Neuronal stem cell (in vitro differentiated cells): ENCODE measurements around the gene ACACB.
A peak's percentile ranks its signal among the peaks of the same experiment; 100 is the strongest.

Experiments used
- DNase-seq: peaks from one replicate; pipeline ENCODE4 v3.0.0-alpha.2; 2013; ENCODE audit warnings: low spot score
- H2AFZ ChIP-seq: one replicate; pipeline ENCODE4 v1.6.1; 2013; ENCODE audit warnings: mild to moderate bottlenecking, low read length, inconsistent platforms
- H2AK5ac ChIP-seq: 2 replicates; pipeline ENCODE4 v1.6.1; 2013; ENCODE audit warnings: low read depth, mild to moderate bottlenecking, inconsistent platforms, low read length, moderate library complexity, mixed read lengths
- H2BK120ac ChIP-seq: 2 replicates; pipeline ENCODE4 v1.6.1; 2013; ENCODE audit warnings: low read depth, mild to moderate bottlenecking, inconsistent platforms, low read length, moderate library complexity, mixed read lengths
- H2BK12ac ChIP-seq: one replicate; pipeline ENCODE4 v1.6.1; 2013; ENCODE audit warnings: low read length, inconsistent platforms
- H2BK15ac ChIP-seq: 2 replicates; pipeline ENCODE4 v1.6.1; 2013; ENCODE audit warnings: mild to moderate bottlenecking, low read length, inconsistent platforms, mixed read lengths
- H2BK5ac ChIP-seq: one replicate; pipeline ENCODE4 v1.6.1; 2013; ENCODE audit warnings: inconsistent platforms, mild to moderate bottlenecking, low read length, moderate library complexity
- H3K14ac ChIP-seq: one replicate; pipeline ENCODE4 v1.6.1; 2013; ENCODE audit warnings: low read length, inconsistent platforms
- H3K18ac ChIP-seq: 2 replicates; pipeline ENCODE4 v1.6.1; 2013; ENCODE audit warnings: low read length, inconsistent platforms
- H3K23ac ChIP-seq: 2 replicates; pipeline ENCODE4 v1.6.1; 2013; ENCODE audit warnings: low read depth, mild to moderate bottlenecking, mixed read lengths, low read length, inconsistent platforms; ENCODE audit not compliant: poor library complexity
- H3K27ac ChIP-seq: replicated peaks from 3 replicates; pipeline ENCODE4 v1.5.1; 2013; ENCODE audit warnings: low read length, inconsistent platforms
- H3K27me3 ChIP-seq, 3 experiments: 2 replicates each; pipeline ENCODE4 v1.6.1; 2013; ENCODE audit warnings: low read length in 3 of 3, mild to moderate bottlenecking in 2 of 3, inconsistent platforms in 1 of 3, low read depth in 1 of 3, mixed read lengths in 1 of 3, moderate library complexity in 1 of 3; ENCODE audit not compliant: control insufficient read depth in 3 of 3, insufficient read depth in 3 of 3
- H3K36me3 ChIP-seq, 2 donors: replicated peaks in 1 of 2; 2 replicates each; pipeline ENCODE4 v1.6.1; 2013; ENCODE audit warnings: low read length in 2 of 2; ENCODE audit not compliant: control insufficient read depth in 2 of 2, insufficient read depth in 2 of 2
- H3K4ac ChIP-seq: 2 replicates; pipeline ENCODE4 v1.6.1; 2013; ENCODE audit warnings: inconsistent platforms, mild to moderate bottlenecking, low read length, moderate library complexity
- H3K4me1 ChIP-seq, 2 donors: 1 replicate in 1 of 2; 2 replicates in 1 of 2; pipeline ENCODE4 v1.6.1; 2013; ENCODE audit warnings: low read length in 2 of 2, low read depth in 1 of 2; ENCODE audit not compliant: control insufficient read depth in 2 of 2, insufficient read depth in 1 of 2
- H3K4me2 ChIP-seq: one replicate; pipeline ENCODE4 v1.6.1; 2013; ENCODE audit warnings: mild to moderate bottlenecking, low read length, inconsistent platforms; ENCODE audit not compliant: insufficient read depth, poor library complexity, severe bottlenecking
- H3K4me3 ChIP-seq, 2 donors: 2 replicates each; pipeline ENCODE4 v1.5.1; 2013; ENCODE audit warnings: low read length in 2 of 2, mild to moderate bottlenecking in 2 of 2, inconsistent platforms in 1 of 2, moderate library complexity in 1 of 2
- H3K79me1 ChIP-seq: one replicate; pipeline ENCODE4 v1.6.1; 2013; ENCODE audit warnings: low read depth, mild to moderate bottlenecking, inconsistent platforms, low read length, moderate library complexity
- H3K9ac ChIP-seq: one replicate; pipeline ENCODE4 v1.6.1; 2013; ENCODE audit warnings: mild to moderate bottlenecking, low read depth, low read length, inconsistent platforms; ENCODE audit not compliant: poor library complexity
- H3K9me3 ChIP-seq, 2 donors: replicated peaks in 1 of 2; 2 replicates each; pipeline versions ENCODE3 to v1.6.1; 2013; ENCODE audit warnings: low read length in 2 of 2, mild to moderate bottlenecking in 2 of 2, inconsistent platforms in 1 of 2, low read depth in 1 of 2, mixed read lengths in 1 of 2, moderate library complexity in 1 of 2; ENCODE audit not compliant: control insufficient read depth in 2 of 2, insufficient read depth in 1 of 2
- H4K8ac ChIP-seq: one replicate; pipeline ENCODE4 v1.6.1; 2013; ENCODE audit warnings: low read depth, mild to moderate bottlenecking, inconsistent platforms, low read length, moderate library complexity
- H4K91ac ChIP-seq: one replicate; pipeline ENCODE4 v1.6.1; 2013; ENCODE audit warnings: low read length, low read depth, mild to moderate bottlenecking, inconsistent platforms; ENCODE audit not compliant: poor library complexity
- WGBS, 2 donors: extraction: QIAGEN DNeasy Blood & Tissue Kit; methylation state at CpG; one replicate each; pipeline ENCODE4 v1.1.7; 2013; ENCODE audit warnings: missing lambda C conversion rate in 2 of 2, mixed read lengths in 1 of 2; ENCODE audit not compliant: insufficient read length in 2 of 2, insufficient replicate concordance in 1 of 2; ENCODE audit errors: extremely low coverage in 2 of 2; 5-methylcytosine and 5-hydroxymethylcytosine counted together

Gene ACACB

GRCh38 chr12:109309381-109310246 is 193.2 kb downstream of the ACACB start:
- no peak overlapping the region for H3K27ac ChIP-seq
- peaks cover 10 to 95% (median 52%) of the 10 kb centered on the region in 3 experiments for H3K27me3 ChIP-seq
- H3K14ac ChIP-seq: peak overlapping the region; percentile 65
- H2AK5ac ChIP-seq: no peak overlapping the region
- H3K18ac ChIP-seq: peak overlapping the region; percentile 67
- H3K9ac ChIP-seq: peak overlapping the region; percentile 78
- H3K79me1 ChIP-seq: no peaks in the 10 kb centered on the region
- peak overlapping the region; percentile 98 for H3K4me2 ChIP-seq
- H2BK5ac ChIP-seq: no peak overlapping the region
- no peak overlapping the region for H2BK15ac ChIP-seq
- no peak for DNase-seq
- no peak overlapping the region for H4K91ac ChIP-seq
- no CpG with 5 or more reads among the region's 99 CpGs for WGBS, 2 donors
- no peaks in the 10 kb centered on the region for H3K36me3 ChIP-seq
- H2AFZ ChIP-seq: peak overlapping the region; percentile 86
- peak overlapping the region; percentile 66 for H3K4ac ChIP-seq
- peak overlapping the region; percentile 31 to 80 for H3K4me3 ChIP-seq
- peaks cover 0 to 6% of the 10 kb centered on the region in 2 donors for H3K4me1 ChIP-seq
- no peak overlapping the region for H2BK12ac ChIP-seq
- no peak overlapping the region for H3K23ac ChIP-seq
- no peaks in the 10 kb centered on the region for H3K9me3 ChIP-seq
- H2BK120ac ChIP-seq: peak overlapping the region; percentile 37
- no peak overlapping the region for H4K8ac ChIP-seq

GRCh38 chr12:109310247-109311125 is 194.1 kb downstream of the ACACB start:
- Histone ChIP-seq H3K14ac (peak overlapping the region; percentile 65), H2AFZ (peak overlapping the region; percentile 86), H4K91ac (no peak overlapping the region), H3K4me1 (peaks cover 0 to 6% of the 10 kb centered on the region in 2 donors), H3K36me3 (no peaks in the 10 kb centered on the region), H3K23ac (no peak overlapping the region), H3K4me3 (peak overlapping the region; percentile 26 to 80), H2BK15ac (no peak overlapping the region), H3K27me3 (peaks cover 10 to 96% (median 52%) of the 10 kb centered on the region in 3 experiments), H4K8ac (no peak overlapping the region), H2BK12ac (no peak overlapping the region), H3K79me1 (no peaks in the 10 kb centered on the region), H3K27ac (no peak overlapping the region), H2AK5ac (no peak overlapping the region), H3K18ac (peak overlapping the region; percentile 67), H2BK120ac (peak overlapping the region; percentile 37), H2BK5ac (no peak overlapping the region), H3K4ac (peak overlapping the region; percentile 66), H3K9me3 (no peaks in the 10 kb centered on the region), H3K4me2 (peak overlapping the region; percentile 98), H3K9ac (peak overlapping the region; percentile 78)
- WGBS, 2 donors: no CpG with 5 or more reads among the region's 33 CpGs
- DNase-seq: no peak
